ENCODE results near the gene BICD1.

The BICD1 gene

GRCh38 chr12:32159925-32160324, 53.3 kb downstream of the BICD1 start:
- no peak overlapping the region for H3K4me3 ChIP-seq (ENCODE audit: low read depth, low read length)
- no peak for DNase-seq (ENCODE audit: low read depth)
- TF ChIP-seq, protein P1, sequence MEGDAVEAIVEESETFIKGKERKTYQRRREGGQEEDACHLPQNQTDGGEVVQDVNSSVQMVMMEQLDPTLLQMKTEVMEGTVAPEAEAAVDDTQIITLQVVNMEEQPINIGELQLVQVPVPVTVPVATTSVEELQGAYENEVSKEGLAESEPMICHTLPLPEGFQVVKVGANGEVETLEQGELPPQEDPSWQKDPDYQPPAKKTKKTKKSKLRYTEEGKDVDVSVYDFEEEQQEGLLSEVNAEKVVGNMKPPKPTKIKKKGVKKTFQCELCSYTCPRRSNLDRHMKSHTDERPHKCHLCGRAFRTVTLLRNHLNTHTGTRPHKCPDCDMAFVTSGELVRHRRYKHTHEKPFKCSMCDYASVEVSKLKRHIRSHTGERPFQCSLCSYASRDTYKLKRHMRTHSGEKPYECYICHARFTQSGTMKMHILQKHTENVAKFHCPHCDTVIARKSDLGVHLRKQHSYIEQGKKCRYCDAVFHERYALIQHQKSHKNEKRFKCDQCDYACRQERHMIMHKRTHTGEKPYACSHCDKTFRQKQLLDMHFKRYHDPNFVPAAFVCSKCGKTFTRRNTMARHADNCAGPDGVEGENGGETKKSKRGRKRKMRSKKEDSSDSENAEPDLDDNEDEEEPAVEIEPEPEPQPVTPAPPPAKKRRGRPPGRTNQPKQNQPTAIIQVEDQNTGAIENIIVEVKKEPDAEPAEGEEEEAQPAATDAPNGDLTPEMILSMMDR (IDR thresholded peaks at IDR 0.05; ENCODE audit: control insufficient read depth, extremely low read depth, insufficient read depth), result no peak

DNA sequence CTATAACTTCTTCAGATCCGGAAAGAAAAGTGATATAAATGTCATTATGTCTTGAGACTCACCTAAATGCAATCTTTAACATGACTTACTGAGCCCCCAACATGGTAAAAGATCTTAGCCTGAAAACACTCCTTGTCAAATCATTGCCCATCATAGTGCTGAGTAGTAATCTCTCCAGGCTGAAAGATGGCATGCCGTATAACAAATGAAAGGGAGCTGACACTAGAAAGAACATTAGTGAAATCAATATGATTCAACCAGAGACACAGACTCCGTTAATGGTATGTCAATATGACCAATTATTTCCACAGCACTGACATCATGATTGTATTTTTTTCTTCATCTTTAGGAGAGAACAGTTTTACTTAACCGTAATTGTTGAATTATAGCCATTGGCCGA, 54.4 kb downstream of the BICD1 start:
- TF ChIP-seq, protein P1 (IDR thresholded peaks at IDR 0.05; ENCODE audit: control insufficient read depth, extremely low read depth, insufficient read depth), result no peak
- no peak overlapping the region for H3K4me3 ChIP-seq (ENCODE audit: low read depth, low read length)
- DNase-seq (ENCODE audit: low read depth), result no peak

DNA sequence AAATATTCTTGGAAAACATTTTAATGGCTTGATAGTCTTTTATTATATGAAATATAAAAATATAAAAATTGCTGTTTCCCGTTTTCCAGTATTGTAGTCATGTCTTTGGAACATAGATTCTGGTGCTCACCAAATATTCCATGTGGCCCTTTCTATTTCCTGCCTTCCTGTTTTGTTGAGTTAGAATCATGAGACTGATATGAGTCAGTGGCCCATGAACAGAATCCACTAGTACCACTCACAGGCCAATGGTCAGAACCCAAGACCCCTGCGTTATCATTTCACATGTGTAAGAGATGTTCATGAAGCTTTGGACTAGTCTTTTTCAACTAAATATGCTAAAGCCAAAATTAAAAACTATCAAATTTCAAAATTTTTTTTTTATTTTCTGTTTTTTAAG, 56.9 kb downstream of the BICD1 start:
- DNase-seq (ENCODE audit: low read depth), result no peak
- TF ChIP-seq, protein P1 (IDR thresholded peaks at IDR 0.05; ENCODE audit: control insufficient read depth, extremely low read depth, insufficient read depth), result no peak
- no peak overlapping the region for H3K4me3 ChIP-seq (ENCODE audit: low read depth, low read length)

- TF ChIP-seq, protein P1 (IDR thresholded peaks at IDR 0.05; ENCODE audit: control insufficient read depth, extremely low read depth, insufficient read depth), result no peak
- no peak overlapping the region for H3K4me3 ChIP-seq (ENCODE audit: low read depth, low read length)
- no peak for DNase-seq (ENCODE audit: low read depth)
These were observed 59.9 kb downstream of the BICD1 start for GRCh38 chr12:32166510-32166909.

DNA sequence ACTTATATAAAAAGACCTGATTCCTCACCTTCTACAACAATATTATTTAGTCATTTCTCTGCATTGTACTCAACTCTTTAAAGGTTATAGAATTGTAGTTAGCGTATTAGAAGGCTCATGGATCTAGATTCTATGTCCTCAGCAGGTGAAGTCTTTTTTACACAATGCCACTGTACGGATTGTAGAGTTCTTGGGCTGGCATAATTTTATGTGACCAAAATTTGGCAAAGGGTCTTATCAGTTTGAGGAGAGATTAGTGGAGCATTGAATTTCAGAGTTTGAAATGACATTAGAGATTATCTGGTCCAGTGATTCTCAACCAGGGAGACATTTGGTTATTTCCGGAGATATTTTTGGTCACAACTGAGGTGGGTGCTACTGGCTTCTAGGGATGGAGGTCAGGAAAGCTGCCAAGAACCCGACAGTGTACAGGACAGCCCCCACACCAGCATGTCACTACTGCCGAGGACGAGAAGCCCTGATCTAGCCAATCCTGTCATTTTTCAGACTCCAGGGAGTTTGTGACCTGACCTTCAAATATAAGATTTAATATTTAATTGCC, 63.9 kb downstream of the BICD1 start:
- TF ChIP-seq, protein P1 (IDR thresholded peaks at IDR 0.05; ENCODE audit: control insufficient read depth, extremely low read depth, insufficient read depth), result no peak
- no peak for DNase-seq (ENCODE audit: low read depth)
- no peak overlapping the region for H3K4me3 ChIP-seq (ENCODE audit: low read depth, low read length)

GRCh38 chr12:32171211-32171610, 64.6 kb downstream of the BICD1 start:
- no peak for DNase-seq (ENCODE audit: low read depth)
- TF ChIP-seq, protein P1 (IDR thresholded peaks at IDR 0.05; ENCODE audit: control insufficient read depth, extremely low read depth, insufficient read depth), result no peak

GRCh38 chr12:32176606-32177005, 70.0 kb downstream of the BICD1 start:
- TF ChIP-seq, protein P1 (IDR thresholded peaks at IDR 0.05; ENCODE audit: control insufficient read depth, extremely low read depth, insufficient read depth), result no peak
- DNase-seq (ENCODE audit: low read depth), result peak; percentile 97
- no peak overlapping the region for H3K4me3 ChIP-seq (ENCODE audit: low read depth, low read length)

More at GRCh38 chr12:32171211-32171610, 64.6 kb downstream of the BICD1 start:
- no peak overlapping the region for H3K4me3 ChIP-seq (ENCODE audit: low read depth, low read length)
